Skin of body (tissue), 2 donors: ENCODE results near the gene CTCF. TPM values are rescaled to one million over a fixed set of nuclear protein-coding genes. Genes with fewer than 3 reads are reported as not detected.
A peak's percentile ranks its signal among the peaks of the same experiment; 100 is the strongest.
"Not testable (repeated sequence)": the region's sequence is repeated elsewhere in the genome, so short reads cannot be mapped to it uniquely, and the experiment has no call there.

Experiments used
- DNase-seq: peaks from one replicate; lab custom pipeline; 2025; lab: John Stamatoyannopoulos, UW
- total RNA-seq: library from RNA; depleted of rRNA; stranded (reverse); fragments of >200 nt; gene quantifications from one replicate; pipeline ENCODE4 v1.2.3, GENCODE V29; 2014

Gene CTCF
- 36.4 TPM for total RNA-seq

- DNase-seq = peak; percentile 77
These were observed at the start of gene CTCF for GRCh38 chr16:67562526-67562917. CTCF (plus strand) TSS chr16:67562526; CDS start chr16:67610833, 48,307 bp downstream.

GRCh38 chr16:67513892-67514291 lies 48.4 kb upstream of the CTCF start:
- DNase-seq = not testable (repeated sequence)

GRCh38 chr16:67514382-67514828 lies 47.9 kb upstream of the CTCF start:
- DNase-seq = peak; percentile 24

- no peak for DNase-seq
These were observed 45.8 kb upstream of the CTCF start for GRCh38 chr16:67516296-67517154.

- DNase-seq = no peak
These were observed 45.2 kb upstream of the CTCF start for GRCh38 chr16:67517155-67517445.

- no peak for DNase-seq
These were observed 44.5 kb upstream of the CTCF start for GRCh38 chr16:67517661-67518423.

- DNase-seq = no peak
These were observed 43.6 kb upstream of the CTCF start for GRCh38 chr16:67518676-67519075.

GRCh38 chr16:67519242-67519641 lies 43.1 kb upstream of the CTCF start:
- no peak for DNase-seq

GRCh38 chr16:67521095-67521804 lies 41.1 kb upstream of the CTCF start:
- peak; percentile 92 for DNase-seq

GRCh38 chr16:67525176-67525860 lies 37.0 kb upstream of the CTCF start:
- DNase-seq = no peak

GRCh38 chr16:67526149-67526791 lies 36.1 kb upstream of the CTCF start:
- DNase-seq = no peak

GRCh38 chr16:67528222-67528869 lies 34.0 kb upstream of the CTCF start, which contains the start of gene RIPOR1:
RIPOR1 (plus strand) TSS chr16:67528829; CDS start chr16:67538447, 9,618 bp downstream.
- no peak for DNase-seq

GRCh38 chr16:67528870-67529581 lies 33.3 kb upstream of the CTCF start:
- no peak for DNase-seq

- no peak for DNase-seq
These were observed 32.7 kb upstream of the CTCF start for GRCh38 chr16:67529582-67530012.

GRCh38 chr16:67530013-67530939 lies 32.0 kb upstream of the CTCF start:
- no peak for DNase-seq

- DNase-seq = no peak
These were observed 31.1 kb upstream of the CTCF start for GRCh38 chr16:67531247-67531646.

- no peak for DNase-seq
These were observed 29.2 kb upstream of the CTCF start for GRCh38 chr16:67533024-67533560.

- DNase-seq = not testable (repeated sequence)
These were observed 28.3 kb upstream of the CTCF start for GRCh38 chr16:67533987-67534386.
